ENCODE data around the gene PLCB4.

PLCB4 gene

DNA sequence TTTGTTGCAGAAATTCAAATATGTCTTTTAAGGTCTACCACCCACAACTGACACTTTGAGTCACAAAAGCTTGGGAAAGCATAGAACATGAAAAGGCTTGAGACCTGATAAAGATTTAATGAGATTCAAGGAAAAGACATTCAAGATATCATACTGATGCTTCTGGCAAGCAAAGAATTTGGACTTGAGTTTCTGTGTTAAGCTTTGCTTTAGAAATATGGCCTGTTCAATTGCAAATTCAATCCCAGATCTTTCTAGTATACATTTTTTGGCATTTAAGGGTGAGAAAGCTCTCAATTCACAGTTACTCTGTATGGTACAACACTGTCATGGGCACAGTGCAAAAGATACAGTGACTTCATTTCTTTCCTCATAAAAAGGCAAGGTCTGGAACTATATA lies 406.6 kb downstream of the PLCB4 start:
- no peak for TF ChIP-seq SIN3A (IDR thresholded peaks at IDR 0.05; ENCODE audit: borderline replicate concordance, insufficient read depth, low read length)
- no peak for TF ChIP-seq TAF1 (IDR thresholded peaks at IDR 0.05; ENCODE audit: borderline replicate concordance, insufficient read depth, low read length)

DNA sequence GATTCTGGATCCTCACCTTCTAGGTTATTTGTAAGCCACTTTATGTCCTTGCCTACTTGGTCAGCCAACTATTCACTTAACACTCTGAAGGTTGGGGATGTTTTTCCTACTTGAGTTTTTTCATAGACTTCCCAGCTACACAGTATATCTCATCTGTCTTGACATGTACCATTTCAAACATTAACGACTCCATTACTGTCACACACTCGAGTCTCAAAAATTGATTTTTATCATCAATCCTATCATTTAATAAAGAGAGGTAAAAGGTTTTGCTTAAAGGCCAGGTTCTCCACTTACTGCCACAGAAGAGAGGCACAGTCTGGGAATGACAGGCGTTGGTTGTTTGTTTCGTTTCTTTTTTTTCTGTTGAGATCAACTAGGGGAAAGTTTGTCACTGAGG lies 407.3 kb downstream of the PLCB4 start:
- TF ChIP-seq POLR2AphosphoS5 (IDR thresholded peaks at IDR 0.05; ENCODE audit: low read depth, low read length) (no peak), FOXP2 (optimal IDR thresholded peaks at IDR 0.05; ENCODE audit: borderline replicate concordance, extremely low read depth, extremely low read length, insufficient read depth) (no peak), SIN3A (IDR thresholded peaks at IDR 0.05; ENCODE audit: borderline replicate concordance, insufficient read depth, low read length) (no peak), TAF1 (IDR thresholded peaks at IDR 0.05; ENCODE audit: borderline replicate concordance, insufficient read depth, low read length) (no peak)
- TF ChIP-seq, protein P1, sequence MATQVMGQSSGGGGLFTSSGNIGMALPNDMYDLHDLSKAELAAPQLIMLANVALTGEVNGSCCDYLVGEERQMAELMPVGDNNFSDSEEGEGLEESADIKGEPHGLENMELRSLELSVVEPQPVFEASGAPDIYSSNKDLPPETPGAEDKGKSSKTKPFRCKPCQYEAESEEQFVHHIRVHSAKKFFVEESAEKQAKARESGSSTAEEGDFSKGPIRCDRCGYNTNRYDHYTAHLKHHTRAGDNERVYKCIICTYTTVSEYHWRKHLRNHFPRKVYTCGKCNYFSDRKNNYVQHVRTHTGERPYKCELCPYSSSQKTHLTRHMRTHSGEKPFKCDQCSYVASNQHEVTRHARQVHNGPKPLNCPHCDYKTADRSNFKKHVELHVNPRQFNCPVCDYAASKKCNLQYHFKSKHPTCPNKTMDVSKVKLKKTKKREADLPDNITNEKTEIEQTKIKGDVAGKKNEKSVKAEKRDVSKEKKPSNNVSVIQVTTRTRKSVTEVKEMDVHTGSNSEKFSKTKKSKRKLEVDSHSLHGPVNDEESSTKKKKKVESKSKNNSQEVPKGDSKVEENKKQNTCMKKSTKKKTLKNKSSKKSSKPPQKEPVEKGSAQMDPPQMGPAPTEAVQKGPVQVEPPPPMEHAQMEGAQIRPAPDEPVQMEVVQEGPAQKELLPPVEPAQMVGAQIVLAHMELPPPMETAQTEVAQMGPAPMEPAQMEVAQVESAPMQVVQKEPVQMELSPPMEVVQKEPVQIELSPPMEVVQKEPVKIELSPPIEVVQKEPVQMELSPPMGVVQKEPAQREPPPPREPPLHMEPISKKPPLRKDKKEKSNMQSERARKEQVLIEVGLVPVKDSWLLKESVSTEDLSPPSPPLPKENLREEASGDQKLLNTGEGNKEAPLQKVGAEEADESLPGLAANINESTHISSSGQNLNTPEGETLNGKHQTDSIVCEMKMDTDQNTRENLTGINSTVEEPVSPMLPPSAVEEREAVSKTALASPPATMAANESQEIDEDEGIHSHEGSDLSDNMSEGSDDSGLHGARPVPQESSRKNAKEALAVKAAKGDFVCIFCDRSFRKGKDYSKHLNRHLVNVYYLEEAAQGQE (IDR thresholded peaks at IDR 0.05; ENCODE audit: insufficient read depth in 1 of 2, low read depth in 2 of 2, low read length in 2 of 2), result no peak

GRCh38 chr20:9476637-9477036 lies 407.8 kb downstream of the PLCB4 start:
- no peak for TF ChIP-seq SIN3A (IDR thresholded peaks at IDR 0.05; ENCODE audit: borderline replicate concordance, insufficient read depth, low read length)
- TF ChIP-seq POLR2AphosphoS5 (IDR thresholded peaks at IDR 0.05; ENCODE audit: low read depth, low read length), result no peak
- no peak for TF ChIP-seq FOXP2 (optimal IDR thresholded peaks at IDR 0.05; ENCODE audit: borderline replicate concordance, extremely low read depth, extremely low read length, insufficient read depth)
- TF ChIP-seq TAF1 (IDR thresholded peaks at IDR 0.05; ENCODE audit: borderline replicate concordance, insufficient read depth, low read length), result no peak
- TF ChIP-seq, protein P1 (IDR thresholded peaks at IDR 0.05; ENCODE audit: insufficient read depth in 1 of 2, low read depth in 2 of 2, low read length in 2 of 2), result no peak

GRCh38 chr20:9478771-9479170 lies 409.9 kb downstream of the PLCB4 start:
- TF ChIP-seq FOXP2 (optimal IDR thresholded peaks at IDR 0.05; ENCODE audit: borderline replicate concordance, extremely low read depth, extremely low read length, insufficient read depth) (no peak), POLR2AphosphoS5 (IDR thresholded peaks at IDR 0.05; ENCODE audit: low read depth, low read length) (no peak), TAF1 (IDR thresholded peaks at IDR 0.05; ENCODE audit: borderline replicate concordance, insufficient read depth, low read length) (no peak), SIN3A (IDR thresholded peaks at IDR 0.05; ENCODE audit: borderline replicate concordance, insufficient read depth, low read length) (no peak)
- TF ChIP-seq, protein P1 (IDR thresholded peaks at IDR 0.05; ENCODE audit: insufficient read depth in 1 of 2, low read depth in 2 of 2, low read length in 2 of 2), result no peak

GRCh38 chr20:9480066-9480465 lies 411.2 kb downstream of the PLCB4 start:
- TF ChIP-seq, protein P1 (IDR thresholded peaks at IDR 0.05; ENCODE audit: insufficient read depth in 1 of 2, low read depth in 2 of 2, low read length in 2 of 2), result no peak
- TF ChIP-seq SIN3A (IDR thresholded peaks at IDR 0.05; ENCODE audit: borderline replicate concordance, insufficient read depth, low read length), result no peak
- no peak for TF ChIP-seq POLR2AphosphoS5 (IDR thresholded peaks at IDR 0.05; ENCODE audit: low read depth, low read length)
- no peak for TF ChIP-seq TAF1 (IDR thresholded peaks at IDR 0.05; ENCODE audit: borderline replicate concordance, insufficient read depth, low read length)
- TF ChIP-seq FOXP2 (optimal IDR thresholded peaks at IDR 0.05; ENCODE audit: borderline replicate concordance, extremely low read depth, extremely low read length, insufficient read depth), result no peak

Data from PFSK-1 (cell line).